H1 (cell line): Measurements from ENCODE around the gene NNMT. TPM values are rescaled to one million over a fixed set of nuclear protein-coding genes. Genes with fewer than 3 reads are reported as not detected.

Experiments used
- CTCF ChIA-PET: fragments of 300-600 bp; sonication (Branson Sonifier 250); formaldehyde crosslinking; loops from one replicate; lab custom pipeline; 2021; ENCODE audit not compliant: partially characterized antibody; lab: Charles Lee
- POLR2A ChIA-PET: fragments of 300-600 bp; sonication (Branson Sonifier 250); formaldehyde crosslinking; loops from one replicate; lab custom pipeline; 2021; ENCODE audit warnings: inconsistent platforms; ENCODE audit not compliant: partially characterized antibody; lab: Charles Lee
- DNase-seq, 2 experiments: peaks; one replicate each; pipeline versions ENCODE4 v3.0.0 to v3.0.0-alpha.2; 2010 to 2022; ENCODE audit warnings: low spot score in 2 of 2, low read depth in 1 of 2, mixed read lengths in 1 of 2
- FAIRE-seq: peaks from 2 replicates; lab custom pipeline; 2011; peaks lifted over from hg19 to GRCh38; lab: Jason Lieb, UNC
- H2AFZ ChIP-seq: 2 replicates; pipeline ENCODE4 v1.8.1; 2012; ENCODE audit warnings: low read length, inconsistent platforms
- H2AK5ac ChIP-seq: 2 replicates; pipeline ENCODE4 v1.6.1; 2013; ENCODE audit warnings: low read depth, low read length
- H2BK120ac ChIP-seq: replicated peaks from 2 replicates; pipeline ENCODE3; 2013; ENCODE audit warnings: low read depth, low read length, inconsistent platforms
- H2BK12ac ChIP-seq: 2 replicates; pipeline ENCODE4 v1.6.1; 2013; ENCODE audit warnings: low read depth, low read length
- H2BK15ac ChIP-seq: 2 replicates; pipeline ENCODE4 v1.6.1; 2013; ENCODE audit warnings: low read length
- H2BK20ac ChIP-seq: 2 replicates; pipeline ENCODE4 v1.6.1; 2013; ENCODE audit warnings: low read length
- H2BK5ac ChIP-seq: 2 replicates; pipeline ENCODE4 v1.6.1; 2013; ENCODE audit warnings: low read depth, low read length
- H3K14ac ChIP-seq: 2 replicates; pipeline ENCODE4 v1.6.1; 2013; ENCODE audit warnings: inconsistent platforms; ENCODE audit not compliant: insufficient read length
- H3K18ac ChIP-seq: 2 replicates; pipeline ENCODE4 v1.6.1; 2013; ENCODE audit warnings: low read length; ENCODE audit errors: extremely low read depth
- H3K23ac ChIP-seq: 2 replicates; pipeline ENCODE4 v1.6.1; 2013; ENCODE audit warnings: inconsistent platforms; ENCODE audit not compliant: insufficient read length
- H3K23me2 ChIP-seq: 2 replicates; pipeline ENCODE4 v1.6.1; 2013; ENCODE audit warnings: low read depth, low read length
- H3K27ac ChIP-seq: 2 replicates; pipeline ENCODE4 v1.6.1; 2011; ENCODE audit warnings: low read depth, low read length, inconsistent platforms
- H3K27me3 ChIP-seq, 4 experiments: replicated peaks in 1 of 4; 1 replicate in 1 of 4; 2 replicates in 3 of 4; pipeline versions ENCODE4 v1.6.1 to v1.8.1; 2011 to 2013; ENCODE audit warnings: low read length in 3 of 4, mild to moderate bottlenecking in 3 of 4, inconsistent platforms in 2 of 4, mixed read lengths in 2 of 4, moderate library complexity in 1 of 4; ENCODE audit not compliant: control insufficient read depth in 3 of 4, insufficient read depth in 3 of 4; ENCODE audit errors: extremely low read depth in 1 of 4
- H3K36me3 ChIP-seq, 4 experiments: 2 replicates each; pipeline versions ENCODE4 v1.6.1 to v1.8.1; 2011 to 2013; ENCODE audit warnings: mild to moderate bottlenecking in 4 of 4, low read length in 3 of 4, moderate library complexity in 2 of 4, control low read depth in 1 of 4, inconsistent platforms in 1 of 4; ENCODE audit not compliant: insufficient read depth in 4 of 4, control insufficient read depth in 2 of 4
- H3K4ac ChIP-seq: replicated peaks from 2 replicates; pipeline ENCODE3; 2013; ENCODE audit warnings: low read length, low read depth, mixed read lengths, inconsistent platforms; ENCODE audit not compliant: insufficient read length
- H3K4me1 ChIP-seq, 4 experiments: replicated peaks in 1 of 4; 1 replicate in 1 of 4; 2 replicates in 3 of 4; pipeline versions ENCODE4 v1.6.1 to v1.8.1; 2011 to 2013; ENCODE audit warnings: low read length in 3 of 4, inconsistent platforms in 2 of 4, mixed read lengths in 1 of 4; ENCODE audit not compliant: insufficient read depth in 4 of 4, control insufficient read depth in 3 of 4
- H3K4me2 ChIP-seq, 2 experiments: 2 replicates each; pipeline versions ENCODE4 v1.6.1 to v1.8.1; 2011 to 2013; ENCODE audit warnings: low read depth in 2 of 2, low read length in 2 of 2, control low read depth in 1 of 2, inconsistent platforms in 1 of 2, mild to moderate bottlenecking in 1 of 2; ENCODE audit not compliant: insufficient read depth in 1 of 2
- H3K4me3 ChIP-seq, 4 experiments: fragments of 200-600, 300-600 bp in 1 of 4; sonication (generic), shearing (Covaris generic), sonication (Bioruptor Twin) in 1 of 4; 2 replicates each; pipeline versions ENCODE4 v1.5.1 to v1.8.1; 2011 to 2016; ENCODE audit warnings: low read length in 4 of 4, low read depth in 3 of 4, control low read depth in 2 of 4, inconsistent platforms in 2 of 4, mild to moderate bottlenecking in 2 of 4, mixed read lengths in 1 of 4, moderate library complexity in 1 of 4; ENCODE audit not compliant: insufficient read depth in 2 of 4; ENCODE audit errors: extremely low read depth in 1 of 4
- H3K56ac ChIP-seq: replicated peaks from 2 replicates; pipeline ENCODE3; 2013; ENCODE audit warnings: low read depth, mild to moderate bottlenecking, mixed read lengths, low read length, inconsistent platforms; ENCODE audit not compliant: insufficient read length
- H3K79me1 ChIP-seq: 2 replicates; pipeline ENCODE4 v1.6.1; 2013; ENCODE audit warnings: low read depth, low read length, control low read depth
- H3K79me2 ChIP-seq, 2 experiments: 2 replicates each; pipeline versions ENCODE4 v1.6.1 to v1.8.1; 2012 to 2013; ENCODE audit warnings: low read length in 2 of 2, mild to moderate bottlenecking in 2 of 2, inconsistent platforms in 1 of 2; ENCODE audit not compliant: insufficient read depth in 2 of 2, control insufficient read depth in 1 of 2
- H3K9ac ChIP-seq, 4 experiments: replicated peaks in 1 of 4; 1 replicate in 1 of 4; 2 replicates in 3 of 4; pipeline versions ENCODE4 v1.6.1 to v1.8.1; 2011 to 2013; ENCODE audit warnings: low read depth in 3 of 4, low read length in 3 of 4, control low read depth in 2 of 4, mild to moderate bottlenecking in 2 of 4, moderate library complexity in 2 of 4, inconsistent platforms in 1 of 4; ENCODE audit errors: extremely low read depth in 1 of 4
- H3K9me3 ChIP-seq, 2 experiments: 2 replicates each; pipeline versions ENCODE4 v1.6.1 to v1.8.1; 2012 to 2013; ENCODE audit warnings: mild to moderate bottlenecking in 2 of 2, moderate library complexity in 2 of 2, control low read depth in 1 of 2, inconsistent platforms in 1 of 2, low read depth in 1 of 2, low read length in 1 of 2, mixed read lengths in 1 of 2; ENCODE audit not compliant: insufficient read depth in 2 of 2
- H4K20me1 ChIP-seq, 2 experiments: replicated peaks in 1 of 2; 2 replicates each; pipeline versions ENCODE3 to v1.8.1; 2011 to 2013; ENCODE audit warnings: inconsistent platforms in 2 of 2, low read length in 2 of 2, mild to moderate bottlenecking in 1 of 2; ENCODE audit not compliant: insufficient read depth in 2 of 2, control insufficient read depth in 1 of 2
- H4K5ac ChIP-seq: 2 replicates; pipeline ENCODE4 v1.6.1; 2013; ENCODE audit warnings: low read length, low read depth, mixed read lengths, inconsistent platforms; ENCODE audit not compliant: insufficient read length
- H4K8ac ChIP-seq: 2 replicates; pipeline ENCODE4 v1.8.0; 2013; ENCODE audit warnings: mild to moderate bottlenecking, moderate library complexity, low read length, inconsistent platforms; ENCODE audit not compliant: insufficient read depth; ENCODE audit errors: extremely low read depth
- H4K91ac ChIP-seq: replicated peaks from 2 replicates; pipeline ENCODE3; 2013; ENCODE audit warnings: low read length, mixed read lengths, inconsistent platforms; ENCODE audit not compliant: insufficient read length
- BACH1 ChIP-seq: IDR thresholded peaks from 2 replicates; pipeline ENCODE4 v1.6.1; 2012; ENCODE audit warnings: low read length, improper control_type of control experiment
- BCL11A ChIP-seq, 2 experiments: IDR thresholded peaks; one replicate each; pipeline ENCODE4 v1.6.1; 2011; ENCODE audit warnings: low read depth in 2 of 2, low read length in 2 of 2, mild to moderate bottlenecking in 2 of 2
- CHD1 ChIP-seq: IDR thresholded peaks from 2 replicates; pipeline ENCODE4 v1.6.1; 2012; ENCODE audit warnings: low read depth, low read length, improper control_type of control experiment
- CREB1 ChIP-seq: IDR thresholded peaks from 2 replicates; pipeline ENCODE4 v1.6.1; 2012; ENCODE audit warnings: inconsistent platforms
- EP300 ChIP-seq, 2 experiments: IDR thresholded peaks; 1 replicate in 1 of 2; 2 replicates in 1 of 2; pipeline ENCODE4 v1.6.1; 2011 to 2012; ENCODE audit warnings: low read depth in 2 of 2, low read length in 2 of 2, mild to moderate bottlenecking in 2 of 2, borderline replicate concordance in 1 of 2, inconsistent platforms in 1 of 2, moderate library complexity in 1 of 2
- JUN ChIP-seq: IDR thresholded peaks from 2 replicates; pipeline ENCODE4 v1.6.1; 2011; ENCODE audit warnings: low read depth, mild to moderate bottlenecking, improper control_type of control experiment, low read length
- JUND ChIP-seq: IDR thresholded peaks from 2 replicates; pipeline ENCODE4 v1.6.1; 2011; ENCODE audit warnings: mild to moderate bottlenecking, improper control_type of control experiment, low read length
- POLR2AphosphoS5 ChIP-seq: IDR thresholded peaks from 2 replicates; pipeline ENCODE4 v1.6.1; 2011; ENCODE audit warnings: low read depth, low read length
- RAD21 ChIP-seq, 2 experiments: IDR thresholded peaks in 1 of 2; conservative IDR thresholded peaks in 1 of 2; 2 replicates each; pipeline ENCODE4 v1.6.1; 2011; ENCODE audit warnings: low read depth in 2 of 2, low read length in 2 of 2, improper control_type of control experiment in 1 of 2, inconsistent platforms in 1 of 2, mild to moderate bottlenecking in 1 of 2, moderate library complexity in 1 of 2
- SP2 ChIP-seq: IDR thresholded peaks from 2 replicates; pipeline ENCODE4 v1.6.1; 2012; ENCODE audit warnings: mild to moderate bottlenecking, low read length, inconsistent platforms
- TAF7 ChIP-seq: optimal IDR thresholded peaks from 2 replicates; pipeline ENCODE3; 2011; ENCODE audit warnings: low read depth, mild to moderate bottlenecking, inconsistent platforms, low read length, moderate library complexity, borderline replicate concordance
- WGBS, 2 experiments: shearing (Covaris generic) in 1 of 2; methylation state at CpG; one replicate each; pipeline versions ENCODE4 v1.1.6 to v1.1.7; 2013 to 2015; ENCODE audit warnings: low lambda C conversion rate in 2 of 2, mixed read lengths in 2 of 2, inconsistent platforms in 1 of 2, low coverage in 1 of 2, missing lambda C conversion rate in 1 of 2; ENCODE audit not compliant: insufficient replicate concordance in 2 of 2, insufficient coverage in 1 of 2, insufficient read length in 1 of 2; ENCODE audit errors: extremely low coverage in 1 of 2, missing lambda C conversion rate in 1 of 2; 5-methylcytosine and 5-hydroxymethylcytosine counted together
- polyA plus RNA-seq, 7 experiments: library from polyadenylated mRNA; depleted of rRNA in 3 of 7; stranded (reverse) in 5 of 7; unstranded in 2 of 7; fragments of >200 nt in 5 of 7; fragments of 200-250 nt in 2 of 7; gene quantifications; 1 replicate in 5 of 7; 2 replicates in 1 of 7; 4 replicates in 1 of 7; pipeline versions ENCODE4 v1.2.1 to v1.2.3, GENCODE V29; 2011 to 2013; ENCODE audit warnings: missing spikeins in 2 of 7, mixed read lengths in 2 of 7
- total RNA-seq: library from RNA; stranded (reverse); fragmentation: NEBNext Ultra II Directional; extraction: Animal tissue kit (Norgen Biotek cat#: 25700); gene quantifications from 2 replicates; pipeline ENCODE4 v1.2.1, GENCODE V29; 2021
- TF ChIP-seq, protein P1 (sequence below): IDR thresholded peaks from 2 replicates; pipeline ENCODE4 v1.6.1; 2012; ENCODE audit warnings: inconsistent platforms
- TF ChIP-seq, protein P2 (sequence below): IDR thresholded peaks from 2 replicates; pipeline ENCODE4 v1.6.1; 2012; ENCODE audit warnings: inconsistent platforms

Gene NNMT
- total and polyA plus RNA-seq, 2 of the 8 experiments (the other 6 are each of a cell fraction or from before 2014, with no cell fraction given) = not detected

DNA sequence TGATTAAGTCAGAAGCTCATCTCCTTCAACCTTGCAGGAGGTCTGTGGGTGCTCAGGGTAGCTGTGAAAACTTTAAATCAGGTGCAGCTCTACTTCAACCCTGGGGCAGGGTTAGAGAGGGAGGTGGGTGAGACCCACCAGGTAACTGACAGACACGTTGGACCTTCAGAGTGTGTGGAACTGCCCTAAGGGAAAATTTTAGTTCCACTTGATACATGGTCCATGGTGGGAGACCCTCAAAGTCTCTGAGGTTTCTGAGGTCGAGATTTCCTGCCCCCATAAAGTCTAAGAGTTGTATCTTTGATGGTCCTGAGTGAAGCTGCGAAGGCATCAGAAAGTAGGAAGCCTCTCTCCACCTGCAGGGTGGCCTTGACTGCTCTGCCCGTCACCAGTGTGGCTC is 23.9 kb upstream of the NNMT start:
- H3K4me1 ChIP-seq = no peaks in the 10 kb centered on the region
- no peak overlapping the region for H2BK12ac ChIP-seq
- H4K20me1 ChIP-seq = no peaks in the 10 kb centered on the region
- DNase-seq (no peak), FAIRE-seq (no peak)
- H3K79me2 ChIP-seq = no peaks in the 10 kb centered on the region
- H3K36me3 ChIP-seq = no peaks in the 10 kb centered on the region
- H3K79me1 ChIP-seq = no peaks in the 10 kb centered on the region
- no peak overlapping the region for H4K5ac ChIP-seq
- H2AFZ ChIP-seq = no peak overlapping the region
- H3K9ac ChIP-seq = no peak overlapping the region
- H3K56ac ChIP-seq = no peak overlapping the region
- H3K4ac ChIP-seq = no peak overlapping the region
- no peak overlapping the region for H2BK20ac ChIP-seq
- no peak overlapping the region for H2AK5ac ChIP-seq
- WGBS, 2 experiments = 92% methylated on average over 4 of the region's 4 CpGs; no CpG with 5 or more reads in 1 of the 2 experiments
- H2BK15ac ChIP-seq = no peak overlapping the region
- H3K23ac ChIP-seq = no peak overlapping the region
- H4K8ac ChIP-seq = no peak overlapping the region
- H2BK120ac ChIP-seq = no peak overlapping the region
- no peak overlapping the region for H3K4me2 ChIP-seq
- no peaks in the 10 kb centered on the region for H3K23me2 ChIP-seq
- H3K14ac ChIP-seq = no peak overlapping the region
- no peak overlapping the region for H3K27ac ChIP-seq
- no peak overlapping the region for H3K18ac ChIP-seq
- H2BK5ac ChIP-seq = no peak overlapping the region
- peaks cover 0 to 1% (median 0%) of the 10 kb centered on the region in 4 experiments; a peak in 1 of 7 replicates for H3K27me3 ChIP-seq
- POLR2A ChIA-PET = no interaction called here
- CTCF ChIA-PET = interaction anchor here (1.0 to 12.4 kb wide), 3 partner anchors 8 to 277 kb away, joined by 3 to 123 read pairs (median 3); no protein-coding TSS in a partner anchor
- no peaks in the 10 kb centered on the region for H3K9me3 ChIP-seq
- no peak overlapping the region for H3K4me3 ChIP-seq
- H4K91ac ChIP-seq = no peak overlapping the region
- TF ChIP-seq SP2 = no peak
- no peak for TF ChIP-seq BCL11A (IDR thresholded peaks at IDR 0.05; ENCODE audit: low read depth in 2 of 2, low read length in 2 of 2)
- TF ChIP-seq TAF7 = no peak
- TF ChIP-seq, protein P1, sequence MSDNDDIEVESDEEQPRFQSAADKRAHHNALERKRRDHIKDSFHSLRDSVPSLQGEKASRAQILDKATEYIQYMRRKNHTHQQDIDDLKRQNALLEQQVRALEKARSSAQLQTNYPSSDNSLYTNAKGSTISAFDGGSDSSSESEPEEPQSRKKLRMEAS = no peak
- TF ChIP-seq JUN = no peak
- no peak for TF ChIP-seq RAD21 (IDR thresholded peaks at IDR 0.05 in 1 of 2, conservative IDR thresholded peaks at IDR 0.05 in 1 of 2; ENCODE audit: low read depth in 2 of 2, low read length in 2 of 2)
- TF ChIP-seq BACH1 = no peak
- TF ChIP-seq CREB1 = no peak
- TF ChIP-seq, protein P2, sequence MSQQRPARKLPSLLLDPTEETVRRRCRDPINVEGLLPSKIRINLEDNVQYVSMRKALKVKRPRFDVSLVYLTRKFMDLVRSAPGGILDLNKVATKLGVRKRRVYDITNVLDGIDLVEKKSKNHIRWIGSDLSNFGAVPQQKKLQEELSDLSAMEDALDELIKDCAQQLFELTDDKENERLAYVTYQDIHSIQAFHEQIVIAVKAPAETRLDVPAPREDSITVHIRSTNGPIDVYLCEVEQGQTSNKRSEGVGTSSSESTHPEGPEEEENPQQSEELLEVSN = no peak
- no peak for TF ChIP-seq CHD1
- TF ChIP-seq JUND = no peak
- no peak for TF ChIP-seq EP300 (IDR thresholded peaks at IDR 0.05; ENCODE audit: borderline replicate concordance in 1 of 2, low read depth in 2 of 2, low read length in 2 of 2)
- no peak for TF ChIP-seq POLR2AphosphoS5
